Measurements from ENCODE around the gene PRKRA.
A peak's percentile ranks its signal among the peaks of the same experiment; 100 is the strongest.

DNA sequence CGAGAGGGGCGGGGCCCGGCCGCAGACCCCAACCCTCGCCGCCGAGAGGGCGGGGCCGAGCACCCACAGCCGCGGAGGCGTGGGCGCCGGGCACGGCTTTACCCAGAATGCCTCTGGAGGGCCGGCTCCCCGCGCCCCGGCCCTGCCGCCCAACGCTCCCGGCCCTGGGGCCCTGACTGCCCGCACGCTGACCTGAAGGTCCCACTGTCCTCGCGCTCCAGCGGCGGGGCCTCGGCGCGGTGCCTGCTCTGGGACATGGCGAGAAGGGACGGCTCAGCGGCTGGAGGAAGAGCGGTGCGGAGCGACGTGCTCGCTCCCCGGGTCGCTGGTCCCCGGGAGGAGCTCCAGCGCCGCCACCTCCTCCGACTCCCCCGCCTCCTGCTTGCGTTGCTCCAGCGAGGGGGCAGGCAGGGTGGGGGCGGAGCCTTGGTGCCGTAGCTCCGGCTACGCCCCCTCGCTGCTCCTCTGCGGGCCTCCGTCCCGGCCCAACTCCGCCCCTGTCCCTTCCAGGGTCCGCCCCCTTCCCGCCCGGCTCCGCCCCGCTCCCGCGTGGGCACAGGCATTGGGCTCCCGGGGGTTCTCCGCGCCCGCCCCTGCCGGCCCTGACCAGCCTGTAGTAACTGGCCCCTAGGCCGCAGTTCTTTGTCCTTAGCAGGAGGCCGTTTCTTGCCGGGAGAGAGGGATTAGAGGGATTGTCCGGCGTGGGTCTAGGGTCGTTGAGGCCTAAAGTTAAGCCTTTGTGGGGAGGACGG is at the start of gene PRKRA, which contains the start of gene PJVK:
- TF ChIP-seq, protein P1, sequence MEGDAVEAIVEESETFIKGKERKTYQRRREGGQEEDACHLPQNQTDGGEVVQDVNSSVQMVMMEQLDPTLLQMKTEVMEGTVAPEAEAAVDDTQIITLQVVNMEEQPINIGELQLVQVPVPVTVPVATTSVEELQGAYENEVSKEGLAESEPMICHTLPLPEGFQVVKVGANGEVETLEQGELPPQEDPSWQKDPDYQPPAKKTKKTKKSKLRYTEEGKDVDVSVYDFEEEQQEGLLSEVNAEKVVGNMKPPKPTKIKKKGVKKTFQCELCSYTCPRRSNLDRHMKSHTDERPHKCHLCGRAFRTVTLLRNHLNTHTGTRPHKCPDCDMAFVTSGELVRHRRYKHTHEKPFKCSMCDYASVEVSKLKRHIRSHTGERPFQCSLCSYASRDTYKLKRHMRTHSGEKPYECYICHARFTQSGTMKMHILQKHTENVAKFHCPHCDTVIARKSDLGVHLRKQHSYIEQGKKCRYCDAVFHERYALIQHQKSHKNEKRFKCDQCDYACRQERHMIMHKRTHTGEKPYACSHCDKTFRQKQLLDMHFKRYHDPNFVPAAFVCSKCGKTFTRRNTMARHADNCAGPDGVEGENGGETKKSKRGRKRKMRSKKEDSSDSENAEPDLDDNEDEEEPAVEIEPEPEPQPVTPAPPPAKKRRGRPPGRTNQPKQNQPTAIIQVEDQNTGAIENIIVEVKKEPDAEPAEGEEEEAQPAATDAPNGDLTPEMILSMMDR (IDR thresholded peaks at IDR 0.05 in 2 of 3, conservative IDR thresholded peaks at IDR 0.05 in 1 of 3; ENCODE audit: borderline replicate concordance in 1 of 3, insufficient read depth in 1 of 3, low read depth in 2 of 3, low read length in 2 of 3), result no peak
- TF ChIP-seq, protein P2, sequence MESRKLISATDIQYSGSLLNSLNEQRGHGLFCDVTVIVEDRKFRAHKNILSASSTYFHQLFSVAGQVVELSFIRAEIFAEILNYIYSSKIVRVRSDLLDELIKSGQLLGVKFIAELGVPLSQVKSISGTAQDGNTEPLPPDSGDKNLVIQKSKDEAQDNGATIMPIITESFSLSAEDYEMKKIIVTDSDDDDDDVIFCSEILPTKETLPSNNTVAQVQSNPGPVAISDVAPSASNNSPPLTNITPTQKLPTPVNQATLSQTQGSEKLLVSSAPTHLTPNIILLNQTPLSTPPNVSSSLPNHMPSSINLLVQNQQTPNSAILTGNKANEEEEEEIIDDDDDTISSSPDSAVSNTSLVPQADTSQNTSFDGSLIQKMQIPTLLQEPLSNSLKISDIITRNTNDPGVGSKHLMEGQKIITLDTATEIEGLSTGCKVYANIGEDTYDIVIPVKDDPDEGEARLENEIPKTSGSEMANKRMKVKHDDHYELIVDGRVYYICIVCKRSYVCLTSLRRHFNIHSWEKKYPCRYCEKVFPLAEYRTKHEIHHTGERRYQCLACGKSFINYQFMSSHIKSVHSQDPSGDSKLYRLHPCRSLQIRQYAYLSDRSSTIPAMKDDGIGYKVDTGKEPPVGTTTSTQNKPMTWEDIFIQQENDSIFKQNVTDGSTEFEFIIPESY (IDR thresholded peaks at IDR 0.05; ENCODE audit: extremely low read depth, insufficient replicate concordance, low read length), result no peak
- no peak for TF ChIP-seq FOSL1 (IDR thresholded peaks at IDR 0.05; ENCODE audit: low read depth)
- TF ChIP-seq POLR2AphosphoS5 (IDR thresholded peaks at IDR 0.05; ENCODE audit: low read depth, low read length), result peak; percentile 94
- no peak for TF ChIP-seq YY1 (IDR thresholded peaks at IDR 0.05; ENCODE audit: extremely low read depth, insufficient replicate concordance, low read depth, low read length)
- TF ChIP-seq POLR2A (IDR thresholded peaks at IDR 0.05; ENCODE audit: borderline replicate concordance, extremely low read depth, insufficient read depth, insufficient read length), result peak; percentile 65
